Astrocyte (in vitro differentiated cells and primary cell): ENCODE results near the gene POLDIP3.

ENCODE experiments used
- EZH2 ChIP-seq: IDR thresholded peaks from 2 replicates; pipeline ENCODE4 v1.6.1; 2012; ENCODE audit warnings: mild to moderate bottlenecking, low read length, inconsistent platforms; ENCODE audit not compliant: insufficient read depth
- TF ChIP-seq, protein P1 (sequence below): IDR thresholded peaks from 2 replicates; pipeline ENCODE4 v1.5.1; 2011; ENCODE audit warnings: low read depth, mild to moderate bottlenecking, inconsistent platforms, low read length, moderate library complexity; ENCODE audit not compliant: insufficient read depth

GRCh38 chr22:42630901-42631602 lies 16.4 kb upstream of the POLDIP3 start:
- no peak for TF ChIP-seq EZH2
- TF ChIP-seq, protein P1, sequence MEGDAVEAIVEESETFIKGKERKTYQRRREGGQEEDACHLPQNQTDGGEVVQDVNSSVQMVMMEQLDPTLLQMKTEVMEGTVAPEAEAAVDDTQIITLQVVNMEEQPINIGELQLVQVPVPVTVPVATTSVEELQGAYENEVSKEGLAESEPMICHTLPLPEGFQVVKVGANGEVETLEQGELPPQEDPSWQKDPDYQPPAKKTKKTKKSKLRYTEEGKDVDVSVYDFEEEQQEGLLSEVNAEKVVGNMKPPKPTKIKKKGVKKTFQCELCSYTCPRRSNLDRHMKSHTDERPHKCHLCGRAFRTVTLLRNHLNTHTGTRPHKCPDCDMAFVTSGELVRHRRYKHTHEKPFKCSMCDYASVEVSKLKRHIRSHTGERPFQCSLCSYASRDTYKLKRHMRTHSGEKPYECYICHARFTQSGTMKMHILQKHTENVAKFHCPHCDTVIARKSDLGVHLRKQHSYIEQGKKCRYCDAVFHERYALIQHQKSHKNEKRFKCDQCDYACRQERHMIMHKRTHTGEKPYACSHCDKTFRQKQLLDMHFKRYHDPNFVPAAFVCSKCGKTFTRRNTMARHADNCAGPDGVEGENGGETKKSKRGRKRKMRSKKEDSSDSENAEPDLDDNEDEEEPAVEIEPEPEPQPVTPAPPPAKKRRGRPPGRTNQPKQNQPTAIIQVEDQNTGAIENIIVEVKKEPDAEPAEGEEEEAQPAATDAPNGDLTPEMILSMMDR: no peak
